ENCODE data around the gene RANBP17.
A peak's percentile ranks its signal among the peaks of the same experiment; 100 is the strongest.
"Not testable (repeated sequence)": the region's sequence is repeated elsewhere in the genome, so short reads cannot be mapped to it uniquely, and the experiment has no call there.

The RANBP17 gene

GRCh38 chr5:171157276-171157675 is 295.5 kb downstream of the RANBP17 start:
- no peak for DNase-seq (ENCODE audit: low spot score)

DNA sequence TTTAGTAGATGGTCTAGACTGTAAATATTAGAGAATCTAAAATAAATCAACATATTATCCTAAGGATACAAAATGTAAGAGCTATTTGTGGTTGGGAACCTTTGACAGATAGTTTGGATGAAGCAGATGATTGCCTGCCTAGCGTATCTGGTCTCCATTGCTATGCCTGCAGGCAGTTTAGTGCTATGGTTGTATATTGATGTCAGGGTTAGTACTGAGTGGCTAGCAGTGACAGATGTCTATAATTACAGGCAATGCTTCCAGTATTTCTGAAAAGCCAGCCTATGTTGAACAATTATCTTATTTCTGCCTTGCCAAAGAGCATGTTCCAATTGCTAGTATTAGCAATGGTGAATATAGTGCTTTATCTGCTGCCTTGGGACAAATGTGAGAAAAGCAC is 296.0 kb downstream of the RANBP17 start:
- no peak for DNase-seq (ENCODE audit: low spot score)

GRCh38 chr5:171158581-171158980 is 296.8 kb downstream of the RANBP17 start:
- DNase-seq (ENCODE audit: low spot score): no peak

GRCh38 chr5:171162165-171162564 is 300.3 kb downstream of the RANBP17 start:
- DNase-seq (ENCODE audit: low spot score): no peak

DNA sequence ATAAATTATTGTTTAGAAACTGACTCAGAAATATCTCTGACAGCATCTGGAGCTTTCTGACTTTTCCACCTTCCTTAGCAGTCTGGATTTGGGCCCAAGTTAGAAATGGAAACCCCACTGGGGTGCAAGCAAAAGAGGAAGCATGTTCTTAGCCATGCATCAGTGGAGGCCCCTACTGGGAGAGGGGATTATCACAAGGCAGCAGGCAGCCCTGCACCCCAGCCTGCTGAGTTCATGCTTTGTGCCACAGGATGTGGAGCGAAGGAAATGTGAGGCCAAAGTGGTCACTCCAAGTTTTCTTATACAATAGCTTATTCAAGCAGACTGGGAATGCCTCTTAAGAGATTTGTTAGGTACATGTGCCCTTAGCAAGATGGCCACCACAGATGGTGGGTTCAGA is 300.8 kb downstream of the RANBP17 start:
- peak; percentile 27 for DNase-seq (ENCODE audit: low spot score)

DNA sequence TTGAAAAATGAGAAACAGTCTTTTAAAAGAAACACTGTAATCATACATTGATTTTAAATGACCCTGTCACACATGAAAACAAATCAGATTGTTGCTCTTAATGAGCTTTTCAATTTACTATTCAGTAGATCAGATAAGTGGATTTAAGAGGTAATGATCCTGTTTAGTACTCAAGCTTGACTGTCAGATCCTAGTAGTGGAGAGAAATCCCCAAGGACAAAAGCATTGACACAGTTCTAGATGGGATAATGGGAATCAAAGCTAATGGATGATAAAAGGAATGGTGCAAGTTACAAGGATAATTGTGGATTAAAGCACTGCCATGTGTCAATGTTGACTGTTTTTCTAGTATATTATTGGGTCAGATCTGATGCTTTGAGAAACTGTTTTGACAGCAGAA is 304.9 kb downstream of the RANBP17 start:
- DNase-seq (ENCODE audit: low spot score): no peak

DNA sequence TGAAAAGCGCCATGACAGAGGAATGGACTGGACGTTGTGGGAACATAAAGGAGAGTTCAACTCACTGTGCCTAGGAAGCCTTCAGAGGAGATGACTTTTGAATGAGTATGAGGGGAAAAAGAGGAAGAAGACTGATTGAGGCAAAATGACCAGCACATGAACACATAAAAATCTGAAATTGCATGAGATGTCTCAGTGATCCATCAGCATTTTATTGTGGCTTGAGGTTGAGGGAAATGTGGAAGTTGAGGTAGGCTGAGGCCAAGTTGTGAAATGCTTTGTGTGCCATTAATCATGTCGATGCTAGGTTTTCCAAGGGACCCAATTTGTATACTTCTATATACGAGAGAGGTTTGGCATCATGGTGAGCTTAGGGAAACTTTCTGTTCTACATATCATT is 306.4 kb downstream of the RANBP17 start:
- no peak for DNase-seq (ENCODE audit: low spot score)

DNA sequence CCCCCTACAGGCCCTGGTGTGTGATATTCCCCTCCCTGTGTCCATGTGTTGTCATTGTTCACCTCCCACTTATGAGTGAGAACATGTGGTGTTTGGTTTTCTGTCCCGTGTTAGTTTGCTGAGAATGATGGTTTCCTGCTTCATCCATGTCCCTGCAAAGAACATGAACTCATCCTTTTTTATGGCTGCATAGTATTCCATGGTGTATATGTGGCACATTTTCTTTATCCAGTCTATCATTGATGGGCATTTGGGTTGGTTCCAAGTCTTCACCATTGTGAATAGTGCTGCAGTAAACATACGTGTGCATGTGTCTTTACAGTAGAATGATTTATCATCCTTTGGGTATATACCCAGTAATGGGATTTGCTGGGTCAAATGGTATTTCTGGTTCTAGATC is 313.1 kb downstream of the RANBP17 start:
- DNase-seq (ENCODE audit: low spot score): not testable (repeated sequence)

- no peak for DNase-seq (ENCODE audit: low spot score)
Measured at GRCh38 chr5:171175746-171176145, 313.9 kb downstream of the RANBP17 start.

- DNase-seq (ENCODE audit: low spot score): not testable (repeated sequence)
Measured at GRCh38 chr5:171178190-171178589, 316.4 kb downstream of the RANBP17 start.

DNA sequence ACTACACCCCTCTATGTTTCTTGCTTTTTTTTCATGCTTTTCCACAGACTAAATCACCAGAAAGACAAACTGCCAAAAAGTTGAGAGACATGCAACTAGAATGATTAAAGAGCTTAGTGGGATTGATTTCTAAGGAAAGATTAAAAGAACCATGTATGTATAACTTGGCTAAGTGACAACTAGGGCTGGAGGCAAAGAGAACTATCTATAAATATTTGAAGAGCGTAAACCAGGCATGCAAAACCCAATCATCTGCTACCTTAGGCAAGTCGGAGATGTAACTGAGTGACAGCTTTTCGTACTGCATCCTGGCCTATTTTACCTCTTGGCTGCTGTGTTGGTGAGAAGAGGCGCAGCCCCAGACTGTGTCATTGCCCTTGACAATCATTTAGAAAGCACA is 326.2 kb downstream of the RANBP17 start:
- DNase-seq (ENCODE audit: low spot score): no peak

GRCh38 chr5:171189442-171189841 is 327.6 kb downstream of the RANBP17 start:
- DNase-seq (ENCODE audit: low spot score): no peak

DNA sequence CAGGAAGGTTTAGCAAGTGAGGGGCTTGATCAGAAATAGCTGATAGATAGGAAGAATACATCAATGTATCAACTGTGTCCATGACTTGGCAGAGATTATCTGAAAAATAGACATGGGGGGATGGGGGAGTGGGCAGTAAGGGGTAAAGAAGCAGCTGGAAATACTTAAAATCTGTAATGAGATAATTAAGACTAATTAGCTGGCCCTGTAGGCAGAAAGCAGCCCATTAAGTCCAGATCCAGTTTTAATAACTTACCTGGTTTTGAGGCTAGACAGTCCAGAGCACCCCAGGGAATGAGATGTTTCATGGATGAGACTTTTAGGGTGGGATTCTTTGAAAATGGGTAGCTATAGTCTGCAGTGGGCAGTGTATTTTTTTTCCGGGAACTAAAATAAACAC is 330.3 kb downstream of the RANBP17 start:
- DNase-seq (ENCODE audit: low spot score): no peak

DNA sequence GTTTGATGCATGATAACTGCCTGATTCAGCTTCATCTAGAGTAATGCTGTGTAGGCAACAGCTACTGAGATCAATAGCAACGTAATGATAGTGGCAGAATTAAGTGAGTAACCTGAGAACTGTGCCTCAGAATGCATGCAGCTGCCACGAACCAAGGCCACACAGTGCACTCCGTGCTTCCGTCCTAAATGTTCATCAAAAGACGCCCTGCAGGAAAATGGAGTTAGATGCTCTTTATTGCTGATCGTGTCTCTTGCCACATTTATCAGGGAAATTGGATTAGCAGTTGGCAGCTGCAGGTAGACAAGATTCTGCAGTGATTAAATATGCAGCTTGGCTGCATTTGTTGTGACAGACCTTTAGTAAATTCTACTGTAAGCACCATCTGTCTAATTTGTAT is 339.5 kb downstream of the RANBP17 start:
- no peak for DNase-seq (ENCODE audit: low spot score)

GRCh38 chr5:171205375-171205774 is 343.6 kb downstream of the RANBP17 start:
- no peak for DNase-seq (ENCODE audit: low spot score)

DNA sequence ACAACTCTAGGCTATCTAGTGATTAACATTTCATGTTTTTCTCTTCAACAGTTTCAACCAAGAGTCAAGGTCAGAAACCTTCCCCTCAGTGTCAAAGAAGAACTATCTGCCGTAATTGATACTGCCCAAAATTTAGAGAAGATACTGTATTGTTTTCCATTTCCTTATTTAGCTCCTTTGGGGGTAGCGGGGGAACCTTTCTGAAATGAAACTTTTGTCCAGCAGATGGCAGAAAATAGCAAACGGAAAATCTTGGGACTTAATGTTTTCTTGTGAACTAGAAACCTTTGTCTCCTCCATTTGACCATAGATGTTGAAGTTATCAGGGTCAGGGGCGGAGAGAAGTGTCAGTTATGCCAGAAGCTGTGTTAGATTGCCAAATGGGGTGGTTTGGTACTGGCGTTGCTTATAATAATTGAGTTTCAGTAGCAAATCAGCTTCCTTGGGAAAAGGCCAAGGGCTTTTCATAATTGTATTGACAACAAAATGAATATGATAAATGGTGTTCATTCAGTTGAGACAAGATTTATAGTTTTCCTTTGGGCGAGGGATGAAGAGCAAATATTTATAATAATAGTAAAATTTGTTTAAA is 345.5 kb downstream of the RANBP17 start:
- DNase-seq (ENCODE audit: low spot score): peak; percentile 79

DNA sequence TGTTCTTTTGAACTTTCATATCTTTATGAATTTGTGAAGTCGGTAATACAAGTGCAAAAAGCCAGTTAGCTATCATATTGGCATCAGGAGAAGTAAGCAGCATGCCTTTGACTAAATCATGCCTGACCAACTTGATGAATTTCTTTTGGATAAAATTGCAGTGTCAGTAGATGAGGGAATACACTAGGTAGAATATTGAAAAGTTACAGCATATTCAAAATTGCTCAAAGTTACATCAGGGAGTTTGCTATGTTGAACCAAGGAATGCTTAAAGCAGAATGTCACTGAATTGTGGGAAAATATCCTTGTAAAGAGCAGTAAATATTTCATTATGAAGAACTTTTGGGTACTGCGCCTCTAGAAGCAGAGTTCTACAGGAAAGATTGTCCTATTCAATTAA is 360.1 kb downstream of the RANBP17 start:
- DNase-seq (ENCODE audit: low spot score): no peak

- no peak for DNase-seq (ENCODE audit: low spot score)
Measured at GRCh38 chr5:171223927-171224326, 362.1 kb downstream of the RANBP17 start.

GRCh38 chr5:171226096-171226754 is 364.4 kb downstream of the RANBP17 start:
- DNase-seq (ENCODE audit: low spot score): no peak

- no peak for DNase-seq (ENCODE audit: low spot score)
Measured at GRCh38 chr5:171226864-171227263, 365.0 kb downstream of the RANBP17 start.

DNA sequence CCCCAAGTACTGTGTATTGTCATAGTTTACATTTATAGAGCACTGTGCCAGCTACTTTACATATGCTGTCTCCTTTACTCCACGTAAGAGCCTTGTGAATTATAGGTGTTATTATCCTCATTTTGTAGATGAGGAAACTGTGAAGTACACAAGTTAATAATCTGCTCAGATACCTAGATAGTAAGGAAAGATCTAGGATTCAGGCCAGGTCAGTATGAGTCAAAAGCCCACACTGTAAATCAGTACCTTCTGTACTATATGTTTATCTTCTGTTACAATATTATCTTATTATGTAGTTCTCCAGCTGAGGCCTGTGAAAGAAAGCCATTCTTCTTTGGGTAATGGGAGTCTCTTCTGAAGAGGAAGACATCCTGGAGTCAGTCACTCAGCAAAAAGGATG is 374.8 kb downstream of the RANBP17 start:
- DNase-seq (ENCODE audit: low spot score): no peak

GRCh38 chr5:171242521-171242920 is 380.7 kb downstream of the RANBP17 start:
- no peak for DNase-seq (ENCODE audit: low spot score)

GRCh38 chr5:171246231-171246630 is 384.4 kb downstream of the RANBP17 start:
- no peak for DNase-seq (ENCODE audit: low spot score)

DNA sequence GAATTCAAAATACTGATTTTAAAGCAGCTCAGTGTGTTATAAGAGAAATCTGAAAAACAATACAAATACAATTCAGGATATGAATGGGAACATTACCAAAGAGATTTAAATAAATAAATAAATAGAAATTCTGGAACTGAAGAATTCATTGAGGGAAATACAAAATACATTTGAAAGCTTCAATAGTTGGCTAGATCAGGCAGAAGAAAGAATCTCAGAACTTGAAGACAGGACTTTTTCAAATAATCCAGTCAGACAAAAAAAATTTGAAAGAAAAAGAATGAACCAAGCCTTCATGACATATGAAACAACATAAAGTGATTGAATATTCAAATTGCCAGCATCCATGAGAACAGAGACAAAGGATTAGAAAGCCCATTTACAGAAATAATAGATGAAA is 387.6 kb downstream of the RANBP17 start:
- no peak for DNase-seq (ENCODE audit: low spot score)
